H1 (cell line): ENCODE data around the gene FYB2. TPM values are rescaled to one million over a fixed set of nuclear protein-coding genes. Genes with fewer than 3 reads are reported as not detected.

Experiments used
- CTCF ChIA-PET: fragments of 300-600 bp; sonication (Branson Sonifier 250); formaldehyde crosslinking; loops from one replicate; lab custom pipeline; 2021; ENCODE audit not compliant: partially characterized antibody; lab: Charles Lee
- POLR2A ChIA-PET: fragments of 300-600 bp; sonication (Branson Sonifier 250); formaldehyde crosslinking; loops from one replicate; lab custom pipeline; 2021; ENCODE audit warnings: inconsistent platforms; ENCODE audit not compliant: partially characterized antibody; lab: Charles Lee
- DNase-seq, 2 experiments: peaks; one replicate each; pipeline versions ENCODE4 v3.0.0 to v3.0.0-alpha.2; 2010 to 2022; ENCODE audit warnings: low spot score in 2 of 2, low read depth in 1 of 2, mixed read lengths in 1 of 2
- FAIRE-seq: peaks from 2 replicates; lab custom pipeline; 2011; peaks lifted over from hg19 to GRCh38; lab: Jason Lieb, UNC
- H2AFZ ChIP-seq: 2 replicates; pipeline ENCODE4 v1.8.1; 2012; ENCODE audit warnings: low read length, inconsistent platforms
- H2AK5ac ChIP-seq: 2 replicates; pipeline ENCODE4 v1.6.1; 2013; ENCODE audit warnings: low read depth, low read length
- H2BK120ac ChIP-seq: replicated peaks from 2 replicates; pipeline ENCODE3; 2013; ENCODE audit warnings: low read depth, low read length, inconsistent platforms
- H2BK12ac ChIP-seq: 2 replicates; pipeline ENCODE4 v1.6.1; 2013; ENCODE audit warnings: low read depth, low read length
- H2BK15ac ChIP-seq: 2 replicates; pipeline ENCODE4 v1.6.1; 2013; ENCODE audit warnings: low read length
- H2BK20ac ChIP-seq: 2 replicates; pipeline ENCODE4 v1.6.1; 2013; ENCODE audit warnings: low read length
- H2BK5ac ChIP-seq: 2 replicates; pipeline ENCODE4 v1.6.1; 2013; ENCODE audit warnings: low read depth, low read length
- H3K14ac ChIP-seq: 2 replicates; pipeline ENCODE4 v1.6.1; 2013; ENCODE audit warnings: inconsistent platforms; ENCODE audit not compliant: insufficient read length
- H3K18ac ChIP-seq: 2 replicates; pipeline ENCODE4 v1.6.1; 2013; ENCODE audit warnings: low read length; ENCODE audit errors: extremely low read depth
- H3K23ac ChIP-seq: 2 replicates; pipeline ENCODE4 v1.6.1; 2013; ENCODE audit warnings: inconsistent platforms; ENCODE audit not compliant: insufficient read length
- H3K23me2 ChIP-seq: 2 replicates; pipeline ENCODE4 v1.6.1; 2013; ENCODE audit warnings: low read depth, low read length
- H3K27ac ChIP-seq: 2 replicates; pipeline ENCODE4 v1.6.1; 2011; ENCODE audit warnings: low read depth, low read length, inconsistent platforms
- H3K27me3 ChIP-seq, 4 experiments: replicated peaks in 1 of 4; 1 replicate in 1 of 4; 2 replicates in 3 of 4; pipeline versions ENCODE4 v1.6.1 to v1.8.1; 2011 to 2013; ENCODE audit warnings: low read length in 3 of 4, mild to moderate bottlenecking in 3 of 4, inconsistent platforms in 2 of 4, mixed read lengths in 2 of 4, moderate library complexity in 1 of 4; ENCODE audit not compliant: control insufficient read depth in 3 of 4, insufficient read depth in 3 of 4; ENCODE audit errors: extremely low read depth in 1 of 4
- H3K36me3 ChIP-seq, 4 experiments: 2 replicates each; pipeline versions ENCODE4 v1.6.1 to v1.8.1; 2011 to 2013; ENCODE audit warnings: mild to moderate bottlenecking in 4 of 4, low read length in 3 of 4, moderate library complexity in 2 of 4, control low read depth in 1 of 4, inconsistent platforms in 1 of 4; ENCODE audit not compliant: insufficient read depth in 4 of 4, control insufficient read depth in 2 of 4
- H3K4ac ChIP-seq: replicated peaks from 2 replicates; pipeline ENCODE3; 2013; ENCODE audit warnings: low read length, low read depth, mixed read lengths, inconsistent platforms; ENCODE audit not compliant: insufficient read length
- H3K4me1 ChIP-seq, 4 experiments: replicated peaks in 1 of 4; 1 replicate in 1 of 4; 2 replicates in 3 of 4; pipeline versions ENCODE4 v1.6.1 to v1.8.1; 2011 to 2013; ENCODE audit warnings: low read length in 3 of 4, inconsistent platforms in 2 of 4, mixed read lengths in 1 of 4; ENCODE audit not compliant: insufficient read depth in 4 of 4, control insufficient read depth in 3 of 4
- H3K4me2 ChIP-seq, 2 experiments: 2 replicates each; pipeline versions ENCODE4 v1.6.1 to v1.8.1; 2011 to 2013; ENCODE audit warnings: low read depth in 2 of 2, low read length in 2 of 2, control low read depth in 1 of 2, inconsistent platforms in 1 of 2, mild to moderate bottlenecking in 1 of 2; ENCODE audit not compliant: insufficient read depth in 1 of 2
- H3K4me3 ChIP-seq, 4 experiments: fragments of 200-600, 300-600 bp in 1 of 4; sonication (generic), shearing (Covaris generic), sonication (Bioruptor Twin) in 1 of 4; 2 replicates each; pipeline versions ENCODE4 v1.5.1 to v1.8.1; 2011 to 2016; ENCODE audit warnings: low read length in 4 of 4, low read depth in 3 of 4, control low read depth in 2 of 4, inconsistent platforms in 2 of 4, mild to moderate bottlenecking in 2 of 4, mixed read lengths in 1 of 4, moderate library complexity in 1 of 4; ENCODE audit not compliant: insufficient read depth in 2 of 4; ENCODE audit errors: extremely low read depth in 1 of 4
- H3K56ac ChIP-seq: replicated peaks from 2 replicates; pipeline ENCODE3; 2013; ENCODE audit warnings: low read depth, mild to moderate bottlenecking, mixed read lengths, low read length, inconsistent platforms; ENCODE audit not compliant: insufficient read length
- H3K79me1 ChIP-seq: 2 replicates; pipeline ENCODE4 v1.6.1; 2013; ENCODE audit warnings: low read depth, low read length, control low read depth
- H3K79me2 ChIP-seq, 2 experiments: 2 replicates each; pipeline versions ENCODE4 v1.6.1 to v1.8.1; 2012 to 2013; ENCODE audit warnings: low read length in 2 of 2, mild to moderate bottlenecking in 2 of 2, inconsistent platforms in 1 of 2; ENCODE audit not compliant: insufficient read depth in 2 of 2, control insufficient read depth in 1 of 2
- H3K9ac ChIP-seq, 4 experiments: replicated peaks in 1 of 4; 1 replicate in 1 of 4; 2 replicates in 3 of 4; pipeline versions ENCODE4 v1.6.1 to v1.8.1; 2011 to 2013; ENCODE audit warnings: low read depth in 3 of 4, low read length in 3 of 4, control low read depth in 2 of 4, mild to moderate bottlenecking in 2 of 4, moderate library complexity in 2 of 4, inconsistent platforms in 1 of 4; ENCODE audit errors: extremely low read depth in 1 of 4
- H3K9me3 ChIP-seq, 2 experiments: 2 replicates each; pipeline versions ENCODE4 v1.6.1 to v1.8.1; 2012 to 2013; ENCODE audit warnings: mild to moderate bottlenecking in 2 of 2, moderate library complexity in 2 of 2, control low read depth in 1 of 2, inconsistent platforms in 1 of 2, low read depth in 1 of 2, low read length in 1 of 2, mixed read lengths in 1 of 2; ENCODE audit not compliant: insufficient read depth in 2 of 2
- H4K20me1 ChIP-seq, 2 experiments: replicated peaks in 1 of 2; 2 replicates each; pipeline versions ENCODE3 to v1.8.1; 2011 to 2013; ENCODE audit warnings: inconsistent platforms in 2 of 2, low read length in 2 of 2, mild to moderate bottlenecking in 1 of 2; ENCODE audit not compliant: insufficient read depth in 2 of 2, control insufficient read depth in 1 of 2
- H4K5ac ChIP-seq: 2 replicates; pipeline ENCODE4 v1.6.1; 2013; ENCODE audit warnings: low read length, low read depth, mixed read lengths, inconsistent platforms; ENCODE audit not compliant: insufficient read length
- H4K8ac ChIP-seq: 2 replicates; pipeline ENCODE4 v1.8.0; 2013; ENCODE audit warnings: mild to moderate bottlenecking, moderate library complexity, low read length, inconsistent platforms; ENCODE audit not compliant: insufficient read depth; ENCODE audit errors: extremely low read depth
- H4K91ac ChIP-seq: replicated peaks from 2 replicates; pipeline ENCODE3; 2013; ENCODE audit warnings: low read length, mixed read lengths, inconsistent platforms; ENCODE audit not compliant: insufficient read length
- CEBPB ChIP-seq: IDR thresholded peaks from 2 replicates; pipeline ENCODE4 v1.6.1; 2012; ENCODE audit warnings: low read depth, low read length
- SP1 ChIP-seq: IDR thresholded peaks from 2 replicates; pipeline ENCODE4 v1.6.1; 2011; ENCODE audit warnings: low read depth, low read length
- WGBS, 2 experiments: shearing (Covaris generic) in 1 of 2; methylation state at CpG; one replicate each; pipeline versions ENCODE4 v1.1.6 to v1.1.7; 2013 to 2015; ENCODE audit warnings: low lambda C conversion rate in 2 of 2, mixed read lengths in 2 of 2, inconsistent platforms in 1 of 2, low coverage in 1 of 2, missing lambda C conversion rate in 1 of 2; ENCODE audit not compliant: insufficient replicate concordance in 2 of 2, insufficient coverage in 1 of 2, insufficient read length in 1 of 2; ENCODE audit errors: extremely low coverage in 1 of 2, missing lambda C conversion rate in 1 of 2; 5-methylcytosine and 5-hydroxymethylcytosine counted together
- polyA plus RNA-seq, 7 experiments: library from polyadenylated mRNA; depleted of rRNA in 3 of 7; stranded (reverse) in 5 of 7; unstranded in 2 of 7; fragments of >200 nt in 5 of 7; fragments of 200-250 nt in 2 of 7; gene quantifications; 1 replicate in 5 of 7; 2 replicates in 1 of 7; 4 replicates in 1 of 7; pipeline versions ENCODE4 v1.2.1 to v1.2.3, GENCODE V29; 2011 to 2013; ENCODE audit warnings: missing spikeins in 2 of 7, mixed read lengths in 2 of 7
- total RNA-seq: library from RNA; stranded (reverse); fragmentation: NEBNext Ultra II Directional; extraction: Animal tissue kit (Norgen Biotek cat#: 25700); gene quantifications from 2 replicates; pipeline ENCODE4 v1.2.1, GENCODE V29; 2021

Gene FYB2
- total and polyA plus RNA-seq, 2 of the 8 experiments (the other 6 are each of a cell fraction or from before 2014, with no cell fraction given), result 0.11 to 0.17 TPM

- TF ChIP-seq CEBPB (0 out of 2 replicates have a peak, but pooled peaks have one; percentile 5), SP1 (no peak)
- H4K5ac ChIP-seq, result no peak overlapping the region
- no peak overlapping the region for H3K56ac ChIP-seq
- no peak for FAIRE-seq
- no peak overlapping the region for H3K9ac ChIP-seq
- no peak overlapping the region for H2BK120ac ChIP-seq
- no peak overlapping the region for H3K18ac ChIP-seq
- H4K20me1 ChIP-seq, result no peaks in the 10 kb centered on the region
- H3K27me3 ChIP-seq, result peaks cover 0 to 4% (median 0%) of the 10 kb centered on the region in 4 experiments; a peak in 2 of 7 replicates
- no peak overlapping the region for H3K4ac ChIP-seq
- no peak overlapping the region for H3K27ac ChIP-seq
- ChIA-PET POLR2A (no interaction called here), CTCF (interaction anchor here (2.5 to 3.0 kb wide), 2 partner anchors 16 to 37 kb away, joined by 9 to 11 read pairs; no protein-coding TSS in a partner anchor)
- H3K4me1 ChIP-seq, result peaks cover 2 to 11% (median 5%) of the 10 kb centered on the region in 4 experiments; a peak in 4 of 7 replicates
- H2AK5ac ChIP-seq, result no peak overlapping the region
- 86% methylated on average over 4 of the region's 4 CpGs; no CpG with 5 or more reads in 1 of the 2 experiments for WGBS, 2 experiments
- no peaks in the 10 kb centered on the region for H3K79me1 ChIP-seq
- H4K91ac ChIP-seq, result no peak overlapping the region
- H3K23me2 ChIP-seq, result no peaks in the 10 kb centered on the region
- H3K23ac ChIP-seq, result no peak overlapping the region
- no peaks in the 10 kb centered on the region for H3K79me2 ChIP-seq
- H2AFZ ChIP-seq, result no peak overlapping the region
- no peaks in the 10 kb centered on the region for H3K36me3 ChIP-seq
- H2BK20ac ChIP-seq, result no peak overlapping the region
- no peaks in the 10 kb centered on the region for H3K9me3 ChIP-seq
- H3K14ac ChIP-seq, result no peak overlapping the region
- no peak overlapping the region for H2BK12ac ChIP-seq
- H3K4me2 ChIP-seq, result no peak overlapping the region
- no peak overlapping the region for H3K4me3 ChIP-seq
- no peak overlapping the region for H4K8ac ChIP-seq
- DNase-seq, result no peak
- H2BK15ac ChIP-seq, result no peak overlapping the region
- H2BK5ac ChIP-seq, result no peak overlapping the region
Observed at GRCh38 chr1:56795870-56796269, 23.3 kb downstream of the FYB2 start.
